Panc1 (cell line): ENCODE data around the gene ARHGEF7. TPM values are rescaled to one million over a fixed set of nuclear protein-coding genes. Genes with fewer than 3 reads are reported as not detected.

ENCODE experiments used
- ATAC-seq: fragments of 200-7000 bp; cut with Tn5 transposase; 2 replicates; pipeline ENCODE4 v1.9.1; 2020; ENCODE audit warnings: mild to moderate bottlenecking, moderate library complexity
- BruUV-seq: library from RNA; stranded (reverse); fragments of 400-500 nt; replicated peaks from 2 replicates; lab custom pipeline; 2021; lab: Mats Ljungman, UMichigan
- CTCF ChIA-PET: fragments of 300-600 bp; sonication (Branson Sonifier 250); formaldehyde crosslinking; loops from one replicate; lab custom pipeline; 2022; ENCODE audit warnings: antibody characterized with exemption; lab: Charles Lee
- POLR2A ChIA-PET: fragments of 300-600 bp; sonication (Branson Sonifier 250); formaldehyde crosslinking; loops from one replicate; lab custom pipeline; 2022; ENCODE audit warnings: antibody characterized with exemption; lab: Charles Lee
- DNase-seq: peaks from one replicate; pipeline ENCODE4 v3.0.0-alpha.2; 2010; ENCODE audit warnings: low read depth, low spot score
- H3K27ac ChIP-seq: 2 replicates; pipeline ENCODE4 v1.5.1; 2011; ENCODE audit warnings: mild to moderate bottlenecking, low read length, inconsistent platforms
- H3K27me3 ChIP-seq: fragments of 200-500 bp; sonication (Bioruptor generic); 2 replicates; pipeline ENCODE4 v1.6.0; 2014; ENCODE audit warnings: low read length, inconsistent platforms; ENCODE audit not compliant: control insufficient read depth, insufficient read depth
- H3K36me3 ChIP-seq: fragments of 200-500 bp; sonication (Bioruptor generic); 2 replicates; pipeline ENCODE4 v1.5.1; 2014; ENCODE audit warnings: inconsistent platforms, mild to moderate bottlenecking, low read length, moderate library complexity; ENCODE audit not compliant: control insufficient read depth, insufficient read depth
- H3K4me1 ChIP-seq: 2 replicates; pipeline ENCODE4 v1.5.1; 2011; ENCODE audit warnings: inconsistent platforms, mild to moderate bottlenecking, low read length, moderate library complexity; ENCODE audit not compliant: control insufficient read depth, insufficient read depth
- H3K4me3 ChIP-seq, 2 experiments: 2 replicates each; pipeline ENCODE4 v1.5.1; 2011 to 2012; ENCODE audit warnings: low read depth in 2 of 2, low read length in 2 of 2, mild to moderate bottlenecking in 2 of 2, inconsistent platforms in 1 of 2, moderate library complexity in 1 of 2
- H3K9me3 ChIP-seq: fragments of 200-500 bp; sonication (Bioruptor generic); 2 replicates; pipeline ENCODE4 v1.5.1; 2014; ENCODE audit warnings: low read depth, mild to moderate bottlenecking, inconsistent platforms, low read length, moderate library complexity; ENCODE audit not compliant: control insufficient read depth, insufficient read depth
- CTCF ChIP-seq: fragments of 450-650 bp; IDR thresholded peaks from 2 replicates; pipeline ENCODE4 v1.5.1; 2017; ENCODE audit warnings: mild to moderate bottlenecking
- POLR2AphosphoS5 ChIP-seq: IDR thresholded peaks from 2 replicates; pipeline ENCODE4 v1.6.1; 2012; ENCODE audit warnings: mild to moderate bottlenecking, low read depth, low read length, moderate library complexity
- REST ChIP-seq, 2 experiments: IDR thresholded peaks; 2 replicates each; pipeline ENCODE4 v1.6.1; 2011 to 2012; ENCODE audit warnings: low read depth in 2 of 2, control low read depth in 1 of 2, low read length in 1 of 2, mild to moderate bottlenecking in 1 of 2, moderate library complexity in 1 of 2; ENCODE audit not compliant: insufficient read depth in 1 of 2
- SIN3A ChIP-seq: IDR thresholded peaks from 2 replicates; pipeline ENCODE4 v1.6.1; 2012; ENCODE audit warnings: low read depth, mild to moderate bottlenecking, low read length, moderate library complexity, borderline replicate concordance; ENCODE audit not compliant: insufficient read depth
- TCF7L2 ChIP-seq: IDR thresholded peaks from 2 replicates; pipeline ENCODE4 v1.6.1; 2011; ENCODE audit warnings: mild to moderate bottlenecking, low read depth, low read length, inconsistent platforms
- in situ Hi-C: cut with HindIII; loops from 2 replicates; pipeline ENCODE4 v1.10.0; 2016; ENCODE audit warnings: low sequenced_read_pairs, low pct_unique_long_range_greater_than_20kb
- intact Hi-C: fragments of 100-400 bp; cut with micrococcal nuclease; formaldehyde crosslinking; loops from one replicate; pipeline ENCODE4 v1.10.0; 2022; ENCODE audit not compliant: unreplicated experiment
- total RNA-seq: library from RNA; stranded (reverse); gene quantifications from one replicate; pipeline ENCODE4 v1.2.1, GENCODE V29; 2021; ENCODE audit not compliant: unreplicated experiment

The ARHGEF7 gene
- total RNA-seq, 1 experiment from 2014 or later: 36.4 TPM

GRCh38 chr13:111336666-111337065, 221.6 kb downstream of the ARHGEF7 start:
- ChIA-PET POLR2A (no interaction called here), CTCF (no interaction called here)
- ATAC-seq (no peak), DNase-seq (no peak)
- H3K9me3 ChIP-seq: no peaks in the 10 kb centered on the region
- no peaks in the 10 kb centered on the region for H3K4me1 ChIP-seq
- no TSS peak for BruUV-seq
- intact Hi-C loops (no loop called here), in situ Hi-C loops (no loop called here)
- H3K27ac ChIP-seq: no peak overlapping the region
- no peaks in the 10 kb centered on the region for H3K36me3 ChIP-seq
- TF ChIP-seq CTCF (no peak), POLR2AphosphoS5 (no peak), SIN3A (no peak), TCF7L2 (no peak), REST (IDR thresholded peaks at IDR 0.05; ENCODE audit: insufficient read depth in 1 of 2, low read depth in 2 of 2, low read length in 1 of 2) (no peak)
- H3K4me3 ChIP-seq: no peak overlapping the region
- H3K27me3 ChIP-seq: no peaks in the 10 kb centered on the region

GRCh38 chr13:111337206-111337605, 222.1 kb downstream of the ARHGEF7 start:
- no TSS peak for BruUV-seq
- H3K27me3 ChIP-seq: no peaks in the 10 kb centered on the region
- H3K27ac ChIP-seq: no peak overlapping the region
- H3K9me3 ChIP-seq: no peaks in the 10 kb centered on the region
- ChIA-PET POLR2A (no interaction called here), CTCF (no interaction called here)
- ATAC-seq: no peak
- intact Hi-C loops (no loop called here), in situ Hi-C loops (no loop called here)
- no peaks in the 10 kb centered on the region for H3K36me3 ChIP-seq
- no peak overlapping the region for H3K4me3 ChIP-seq
- no peaks in the 10 kb centered on the region for H3K4me1 ChIP-seq
- DNase-seq: no peak
- TF ChIP-seq POLR2AphosphoS5: no peak

- Histone ChIP-seq H3K27me3 (no peaks in the 10 kb centered on the region), H3K9me3 (no peaks in the 10 kb centered on the region), H3K36me3 (no peaks in the 10 kb centered on the region), H3K4me1 (no peaks in the 10 kb centered on the region), H3K4me3 (no peak overlapping the region), H3K27ac (no peak overlapping the region)
- POLR2A ChIA-PET: no interaction called here
- CTCF ChIA-PET: no interaction called here
- intact Hi-C loops (no loop called here), in situ Hi-C loops (no loop called here)
- ATAC-seq (no peak), DNase-seq (no peak)
- BruUV-seq: no TSS peak
- TF ChIP-seq CTCF (no peak), TCF7L2 (no peak), REST (IDR thresholded peaks at IDR 0.05; ENCODE audit: insufficient read depth in 1 of 2, low read depth in 2 of 2, low read length in 1 of 2) (no peak), SIN3A (no peak), POLR2AphosphoS5 (no peak)
Measured at GRCh38 chr13:111337741-111338140, 222.6 kb downstream of the ARHGEF7 start.
